DMS53 treated with DMSO at 0.1 percent for 48 hours (cell line): Measurements from ENCODE around the gene TMCO2.
"Not testable (repeated sequence)": the region's sequence is repeated elsewhere in the genome, so short reads cannot be mapped to it uniquely, and the experiment has no call there.

Experiments used
- DNase-seq: peaks from one replicate; lab custom pipeline; 2025; ENCODE audit not compliant: unreplicated experiment; lab: John Stamatoyannopoulos, UW

TMCO2 gene

DNA sequence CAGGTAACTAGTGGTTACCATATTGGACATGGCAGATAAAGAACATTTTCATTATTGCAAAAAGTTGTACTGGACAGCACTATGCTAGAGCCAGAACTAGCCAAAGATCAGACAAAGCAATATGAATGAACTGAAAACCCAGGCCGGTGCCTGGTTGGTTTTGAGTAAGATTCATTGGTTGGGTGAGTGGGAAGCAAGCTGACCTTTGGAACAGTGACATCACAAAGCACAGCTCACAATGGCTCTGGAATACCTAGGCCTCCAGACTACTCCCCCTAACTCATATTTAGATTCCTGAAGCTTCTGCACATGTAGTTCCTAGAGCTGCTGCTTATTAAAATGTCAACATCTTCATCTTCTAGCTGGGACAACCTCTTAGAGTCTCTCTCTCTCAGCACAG, at the start of gene TMCO2:
TMCO2 (plus strand) TSS at position 283 of the 400 bp plus-strand sequence; CDS start at position 340, 57 bp downstream.
- DNase-seq, result peak; percentile 17

DNA sequence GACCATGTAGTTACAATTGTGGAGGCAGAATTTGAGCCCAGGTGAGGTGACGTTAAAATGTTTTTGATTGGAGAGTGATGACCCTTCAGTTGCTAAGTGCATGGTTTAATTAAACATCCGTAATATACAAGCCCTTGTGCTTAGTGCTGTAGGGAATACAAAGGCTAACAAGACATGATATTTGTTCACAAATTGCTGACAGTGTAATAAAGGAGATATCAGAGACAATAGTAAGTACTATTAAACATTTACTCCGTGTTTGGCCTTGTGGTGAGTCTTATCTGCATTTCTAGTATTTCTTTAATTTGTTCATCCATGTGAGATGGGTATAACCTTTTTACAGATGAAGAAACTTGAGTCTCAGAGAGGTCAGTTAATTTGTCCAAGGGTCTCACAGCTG, 48.6 kb upstream of the TMCO2 start:
- no peak for DNase-seq

DNA sequence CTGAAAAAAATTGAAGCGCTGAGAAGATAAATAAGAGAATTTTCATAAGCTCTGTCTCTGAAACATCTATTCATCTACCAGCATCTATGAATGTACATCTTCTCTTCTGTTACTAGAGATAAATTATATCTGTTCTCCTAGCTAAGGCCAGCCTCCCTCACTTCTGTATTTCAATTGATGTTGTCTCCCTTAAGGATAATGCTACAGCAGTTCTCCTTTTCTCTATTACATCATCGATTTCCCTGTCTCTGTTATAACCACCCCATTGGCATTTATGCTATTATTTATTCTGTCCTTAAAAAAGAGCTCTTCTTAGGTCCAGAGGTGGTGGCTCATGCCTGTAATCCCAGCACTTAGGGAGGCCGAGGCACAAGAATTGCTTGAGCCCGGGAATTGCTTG, 42.9 kb upstream of the TMCO2 start:
- DNase-seq, result no peak

DNA sequence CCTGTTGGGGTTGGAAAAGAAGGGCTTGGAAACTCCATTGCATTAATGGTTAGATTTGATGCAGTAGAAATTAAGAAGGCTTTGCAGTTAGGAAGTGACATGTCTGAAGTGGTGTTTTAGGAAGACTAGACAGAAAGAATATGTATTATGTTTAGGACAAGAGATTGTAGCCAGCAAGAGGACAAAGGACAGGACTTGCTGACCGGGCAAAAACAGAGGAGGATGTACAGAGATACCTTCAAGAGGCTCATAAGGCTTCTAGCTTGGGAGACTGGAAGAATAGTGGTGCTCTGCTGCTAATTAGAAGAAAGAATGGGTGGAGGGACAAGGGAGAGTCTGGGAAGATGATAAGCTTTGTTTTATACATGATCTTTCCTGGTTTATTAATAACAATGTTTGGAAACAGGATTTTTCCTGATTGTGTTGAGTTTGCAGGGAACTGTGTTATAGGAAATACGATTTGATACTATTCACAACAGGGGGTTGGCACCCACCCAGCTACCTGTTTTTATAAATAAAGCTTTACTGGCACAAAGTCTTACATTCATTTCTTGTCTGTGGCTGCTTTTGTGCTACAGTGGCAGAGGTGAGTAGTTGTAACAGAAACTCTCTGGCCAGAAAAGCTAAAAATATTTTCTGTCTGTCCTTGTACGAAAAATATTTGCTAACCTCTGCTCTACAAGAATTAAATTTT, 37.1 kb upstream of the TMCO2 start:
- DNase-seq, result no peak

DNA sequence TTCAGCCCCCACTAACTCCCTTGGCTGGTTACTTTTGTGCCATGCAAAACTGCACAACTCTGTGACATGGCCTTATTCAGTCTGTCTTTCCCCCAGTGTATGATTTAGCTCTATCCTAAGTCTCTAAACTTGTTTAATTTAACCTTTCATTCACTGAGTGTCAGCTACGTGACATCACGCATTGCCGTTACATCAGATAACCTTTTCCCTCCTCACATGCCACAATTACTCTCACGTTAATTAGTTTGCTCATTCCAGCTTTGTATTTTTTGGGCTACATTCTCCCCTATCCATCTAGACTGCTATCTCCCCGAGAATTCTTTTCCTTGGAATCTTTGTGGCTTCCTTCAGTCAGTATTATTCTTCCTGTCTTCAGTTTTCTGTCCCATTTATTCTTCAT, 29.4 kb upstream of the TMCO2 start:
- no peak for DNase-seq

DNA sequence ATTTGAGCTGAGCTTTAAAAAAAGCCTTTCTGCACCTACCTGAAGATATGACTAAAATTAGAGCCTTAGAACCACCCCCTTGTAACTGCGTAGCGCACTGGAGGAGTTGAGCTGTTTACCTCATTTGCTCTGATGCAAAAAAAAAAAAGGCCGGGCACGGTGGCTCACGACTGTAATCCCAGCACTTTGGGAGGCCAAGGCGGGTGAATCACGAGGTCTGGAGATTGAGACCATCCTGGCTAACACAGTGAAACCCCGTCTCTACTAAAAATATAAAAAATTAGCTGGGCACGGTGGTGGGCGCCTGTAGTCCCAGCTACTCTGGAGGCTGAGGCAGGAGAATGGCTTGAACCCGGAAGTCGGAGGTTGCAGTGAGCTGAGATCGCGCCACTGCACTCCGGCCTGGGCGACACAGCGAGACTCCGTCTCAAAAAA, 26.2 kb upstream of the TMCO2 start:
- not testable (repeated sequence) for DNase-seq

DNA sequence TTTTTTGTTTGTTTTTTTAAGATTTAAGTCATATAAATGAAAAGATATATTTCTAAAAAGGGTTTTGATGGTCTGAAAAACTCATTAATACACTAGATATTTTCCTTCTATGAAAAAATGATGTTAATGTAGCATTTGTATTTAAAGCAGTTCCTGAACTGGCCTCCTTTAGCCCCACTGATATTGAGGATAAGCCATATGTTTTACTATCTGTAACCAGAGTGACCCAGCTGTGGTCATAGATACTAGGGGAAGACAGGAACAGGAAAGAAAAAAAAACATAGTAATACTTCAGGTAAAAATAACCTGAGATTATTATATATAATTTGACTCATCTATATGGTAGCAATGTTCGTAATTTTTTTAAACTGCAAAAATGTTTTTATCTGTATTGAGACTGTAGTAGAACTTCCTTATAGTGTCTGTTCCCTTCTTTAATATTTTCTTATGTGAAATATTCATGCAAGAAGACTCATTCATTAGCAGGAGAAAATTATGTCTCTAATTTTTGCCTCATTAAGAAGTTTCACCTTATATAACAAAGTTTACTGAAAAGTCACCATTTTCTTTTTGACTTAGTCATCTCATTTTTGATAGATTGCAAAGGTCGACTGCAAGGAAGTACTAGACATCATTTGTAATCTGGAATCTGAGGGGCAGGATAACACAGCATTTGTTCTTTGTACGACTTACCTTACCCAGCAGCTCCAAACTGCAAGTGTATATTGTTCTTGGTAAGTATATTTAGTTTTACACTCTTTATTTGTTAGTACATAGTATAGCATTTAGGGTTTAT, 25.6 kb upstream of the TMCO2 start:
- DNase-seq, result no peak

DNA sequence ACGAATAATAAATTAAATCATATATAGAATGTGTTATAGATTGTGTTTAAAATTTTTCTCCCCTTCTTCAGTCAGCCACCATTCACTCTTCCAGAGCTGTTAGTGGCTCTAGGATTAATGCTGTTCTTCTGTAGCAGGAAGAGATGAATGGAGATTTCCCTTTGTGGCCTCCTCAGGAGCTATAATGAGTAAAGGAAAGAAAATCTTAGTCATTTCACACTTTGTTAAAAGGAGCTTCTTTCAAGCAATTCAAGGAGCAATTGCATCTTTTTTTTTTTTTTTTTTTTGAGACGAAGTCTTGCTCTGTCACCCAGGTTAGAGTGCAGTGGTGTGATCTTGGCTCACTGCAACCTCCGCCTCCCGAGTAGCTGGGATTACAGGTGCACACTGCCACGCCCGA, 23.7 kb upstream of the TMCO2 start:
- DNase-seq, result no peak

DNA sequence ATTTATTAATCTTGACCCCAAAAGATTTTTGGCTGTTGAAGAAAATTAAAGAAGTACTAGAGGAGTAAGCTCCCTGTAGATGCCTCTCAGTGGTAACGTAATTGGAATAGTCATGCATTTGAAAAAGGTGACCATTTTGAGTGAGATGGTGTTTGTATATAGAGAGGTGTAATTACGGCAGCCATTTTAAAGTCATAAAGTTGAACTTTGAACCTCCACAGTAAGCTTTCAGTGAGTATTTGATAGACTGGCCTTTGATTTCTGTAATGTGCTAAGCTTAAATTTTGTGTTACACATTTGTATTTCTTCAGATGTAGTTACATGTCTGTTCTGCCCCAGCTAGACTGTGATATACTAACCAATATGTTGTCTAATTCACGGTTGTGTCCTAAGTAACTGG, 21.5 kb upstream of the TMCO2 start:
- no peak for DNase-seq

DNA sequence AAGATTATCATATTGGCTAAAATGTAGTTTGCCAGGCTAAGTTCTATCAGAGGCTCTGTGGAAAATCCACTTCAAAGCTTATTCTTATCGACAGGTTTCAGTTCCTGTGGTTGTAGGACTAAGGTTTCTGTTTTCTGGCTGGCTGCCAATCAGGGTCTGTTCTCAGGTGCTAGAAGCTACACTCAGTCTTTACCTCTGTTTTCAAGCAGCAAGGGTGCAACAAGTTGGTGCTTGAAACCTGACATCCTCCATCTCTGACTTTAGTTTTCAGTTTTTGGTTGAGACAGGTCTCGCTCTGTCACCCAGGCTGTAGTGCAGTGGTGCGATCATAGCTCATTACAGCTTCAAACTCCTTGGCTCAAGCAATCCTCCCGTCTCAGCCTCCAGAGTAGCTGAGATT, 15.3 kb upstream of the TMCO2 start:
- no peak for DNase-seq

DNA sequence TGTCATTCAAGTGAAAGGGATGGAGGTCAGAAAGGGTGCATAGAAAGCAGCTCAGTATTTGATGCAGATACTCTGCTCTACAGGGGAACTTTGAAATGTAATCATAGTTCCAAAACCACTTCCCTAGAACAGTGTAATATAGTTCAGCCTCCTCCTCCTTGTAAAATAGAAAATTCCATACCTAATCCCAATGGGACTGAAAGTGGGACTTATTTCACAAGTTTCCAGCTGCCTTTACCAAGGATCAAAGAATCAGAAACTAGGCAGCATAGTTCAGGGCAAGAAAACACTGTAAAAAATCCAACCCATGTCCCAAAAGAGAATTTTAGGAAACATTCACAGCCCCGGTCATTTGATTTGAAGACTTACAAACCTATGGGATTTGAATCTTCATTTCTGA, 8.1 kb upstream of the TMCO2 start:
- no peak for DNase-seq

DNA sequence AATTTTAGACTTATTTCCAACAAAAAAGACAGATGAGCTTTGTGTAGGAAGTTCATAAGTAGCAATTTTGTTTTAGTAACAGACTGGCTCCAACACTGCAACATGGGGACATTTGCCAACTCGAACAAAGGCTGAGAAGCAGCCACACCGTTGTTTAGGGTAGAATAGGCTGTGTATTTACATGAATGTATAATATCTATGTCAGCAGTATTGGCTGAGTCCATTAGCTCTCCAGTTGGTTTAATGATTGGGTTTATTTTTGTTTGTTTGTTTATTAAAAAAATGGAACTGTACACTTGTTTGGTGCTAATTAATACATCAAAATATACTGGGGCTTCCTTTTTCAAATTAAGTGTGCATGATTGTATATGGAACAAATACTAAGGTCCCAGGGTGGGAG, 7.3 kb upstream of the TMCO2 start:
- DNase-seq, result no peak

DNA sequence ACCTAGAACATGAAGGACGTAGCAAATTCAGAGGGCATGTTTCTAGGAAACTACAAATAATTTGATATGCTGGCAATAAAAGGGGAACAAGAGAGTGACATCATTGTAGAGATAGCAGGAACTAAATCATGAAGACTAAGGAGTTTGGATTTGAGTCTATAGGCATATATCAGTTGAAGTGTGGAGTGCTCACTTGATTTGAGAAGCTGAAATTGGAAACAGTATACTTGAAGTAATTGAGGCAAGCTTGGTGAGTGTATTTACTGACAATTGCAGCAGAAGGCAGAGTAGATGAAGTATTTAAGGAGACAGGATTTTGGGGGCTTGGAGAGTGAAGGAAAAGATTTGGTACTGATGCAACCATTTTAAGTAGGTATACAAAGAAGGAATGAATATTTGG, 6.4 kb upstream of the TMCO2 start:
- DNase-seq, result no peak

DNA sequence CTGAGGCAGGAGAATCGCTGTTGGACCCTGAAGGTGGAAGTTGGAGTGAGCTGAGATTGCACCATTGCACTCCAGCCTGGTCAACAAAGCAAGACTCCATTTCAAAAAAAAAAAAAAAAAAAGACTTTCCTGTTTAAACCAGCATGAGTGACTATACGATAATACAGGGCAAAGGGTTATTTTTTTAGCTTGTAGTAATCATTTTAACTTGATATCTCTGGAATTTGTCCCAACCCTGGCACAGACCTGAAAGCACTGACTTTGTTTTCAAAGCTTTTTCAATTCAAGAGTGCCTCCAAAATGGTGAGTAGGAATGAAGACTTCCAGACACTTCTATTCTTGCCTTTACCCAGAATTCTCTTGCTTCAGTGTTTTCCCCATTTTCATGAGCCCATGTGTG, 4.4 kb upstream of the TMCO2 start:
- no peak for DNase-seq

DNA sequence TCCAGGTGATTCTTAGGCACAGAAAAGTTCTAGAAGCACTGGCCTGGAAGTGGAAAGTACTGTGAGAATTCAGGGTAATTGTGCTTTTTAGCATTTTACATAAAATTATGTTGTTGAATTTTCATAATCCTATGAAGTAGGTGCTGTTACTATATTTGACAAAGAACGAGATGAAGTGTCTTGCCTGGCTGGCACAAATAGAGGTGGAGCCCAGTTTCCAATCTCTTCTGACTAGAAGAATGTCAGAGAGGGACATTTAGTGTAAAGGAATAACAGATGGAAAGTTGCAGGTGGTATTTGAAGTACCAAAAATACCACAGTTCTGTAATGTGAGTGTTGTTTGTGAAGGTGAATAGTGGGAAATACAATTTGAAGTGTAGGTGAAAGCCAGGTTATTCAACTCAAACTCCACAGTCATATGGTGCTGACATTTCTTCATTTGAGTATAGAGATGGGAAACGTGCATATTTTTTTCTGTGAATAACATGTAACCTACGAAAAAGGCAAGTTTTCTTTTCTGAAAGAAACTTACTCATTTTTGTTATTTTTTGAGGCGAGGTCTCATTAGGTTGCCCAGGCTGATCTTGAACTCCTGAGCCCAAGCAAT, 3.5 kb upstream of the TMCO2 start:
- DNase-seq, result no peak

DNA sequence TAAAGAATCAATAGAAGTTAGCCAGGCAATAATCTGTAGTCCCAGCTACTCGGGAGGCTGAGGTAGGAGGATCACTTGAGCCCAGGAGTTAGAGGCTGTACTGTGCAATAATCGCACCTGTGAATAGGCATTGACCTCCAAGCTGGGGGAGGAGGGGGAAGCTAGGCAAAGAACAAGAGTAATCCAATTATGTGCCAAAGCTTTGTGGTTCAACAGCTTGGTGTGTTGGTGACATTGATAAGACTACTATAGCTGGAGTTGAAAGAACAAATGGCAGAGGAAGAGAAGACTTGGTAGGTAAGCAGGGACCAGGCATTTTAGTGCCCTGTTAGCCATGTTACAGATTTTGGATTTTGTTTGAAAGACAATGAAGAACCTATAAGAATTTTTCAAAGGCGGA, 2.1 kb upstream of the TMCO2 start:
- no peak for DNase-seq

DNA sequence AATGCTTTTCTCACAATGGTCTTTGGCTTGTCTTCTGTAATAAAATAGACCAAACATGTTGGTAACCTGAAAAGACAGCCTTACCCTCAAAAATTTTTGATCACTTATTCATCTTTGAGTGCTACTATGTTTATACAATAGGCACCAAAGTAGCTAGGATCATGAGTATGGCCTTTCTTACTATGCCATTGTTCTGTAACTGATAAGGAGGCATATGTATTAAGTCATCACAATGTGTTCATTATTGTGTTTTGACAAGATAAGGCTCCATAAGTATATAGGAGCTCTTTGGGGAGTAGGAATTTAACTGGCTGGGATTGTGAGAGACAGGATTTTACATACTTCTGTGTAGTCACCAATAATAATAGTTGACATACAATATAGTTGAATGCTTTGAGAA, 675 bp downstream of the TMCO2 start:
- DNase-seq, result no peak

DNA sequence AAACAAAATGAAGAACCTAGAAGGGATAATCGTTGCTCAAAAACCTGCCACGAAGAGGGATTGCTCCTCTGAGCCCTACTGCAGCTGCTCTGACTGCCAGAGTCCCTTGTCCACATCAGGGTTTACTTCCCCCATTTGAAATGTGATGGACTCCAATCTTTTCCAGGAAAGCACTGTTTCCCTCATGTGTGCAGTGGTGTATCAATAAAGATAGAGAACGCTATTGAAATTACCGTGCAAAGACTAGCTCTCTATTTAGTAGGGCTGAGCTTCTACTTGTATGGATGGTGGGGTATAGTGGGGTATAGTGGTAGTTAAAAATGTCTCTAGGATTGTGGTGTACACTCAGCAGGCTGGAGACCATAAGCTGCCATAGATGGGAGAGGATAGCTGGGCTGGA, 3.7 kb downstream of the TMCO2 start:
- no peak for DNase-seq

DNA sequence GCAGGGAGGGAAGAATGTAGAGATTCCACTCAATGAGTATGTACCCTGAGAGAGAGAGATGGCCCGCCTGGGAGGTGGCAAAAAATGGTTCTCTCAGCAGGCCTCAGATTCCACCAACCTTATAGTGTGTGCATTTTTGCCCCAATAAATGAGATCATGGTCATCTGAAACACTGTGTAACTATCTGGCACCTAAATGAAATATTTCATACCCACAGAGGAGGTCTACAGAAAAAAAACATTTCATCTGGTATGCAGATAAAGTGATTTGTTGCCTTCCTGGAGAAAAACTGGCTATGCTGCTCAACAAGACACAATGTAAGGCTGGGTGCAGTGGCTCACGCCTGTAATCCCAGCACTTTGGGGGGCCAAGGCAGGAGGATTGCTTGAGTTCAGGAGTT, 4.9 kb downstream of the TMCO2 start:
- DNase-seq, result no peak

DNA sequence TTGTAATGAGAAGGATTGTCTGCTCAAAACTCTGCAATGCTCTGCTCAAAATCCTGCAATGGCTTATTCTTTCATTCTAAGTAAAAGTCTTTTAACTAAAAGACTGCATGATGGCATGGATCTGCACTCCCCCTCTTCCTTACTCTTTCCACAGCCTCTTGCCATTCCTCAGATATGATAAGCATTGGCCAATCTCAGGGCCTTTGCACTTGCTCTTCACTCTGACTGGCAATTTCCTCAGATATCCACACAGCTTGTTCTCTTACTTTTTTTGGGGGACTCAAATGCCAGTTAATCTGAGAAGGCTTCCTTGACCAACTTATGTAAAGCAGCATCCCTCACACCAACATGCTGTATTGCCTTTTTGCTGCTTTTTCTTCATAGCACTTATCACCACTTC, 7.5 kb downstream of the TMCO2 start:
- no peak for DNase-seq

DNA sequence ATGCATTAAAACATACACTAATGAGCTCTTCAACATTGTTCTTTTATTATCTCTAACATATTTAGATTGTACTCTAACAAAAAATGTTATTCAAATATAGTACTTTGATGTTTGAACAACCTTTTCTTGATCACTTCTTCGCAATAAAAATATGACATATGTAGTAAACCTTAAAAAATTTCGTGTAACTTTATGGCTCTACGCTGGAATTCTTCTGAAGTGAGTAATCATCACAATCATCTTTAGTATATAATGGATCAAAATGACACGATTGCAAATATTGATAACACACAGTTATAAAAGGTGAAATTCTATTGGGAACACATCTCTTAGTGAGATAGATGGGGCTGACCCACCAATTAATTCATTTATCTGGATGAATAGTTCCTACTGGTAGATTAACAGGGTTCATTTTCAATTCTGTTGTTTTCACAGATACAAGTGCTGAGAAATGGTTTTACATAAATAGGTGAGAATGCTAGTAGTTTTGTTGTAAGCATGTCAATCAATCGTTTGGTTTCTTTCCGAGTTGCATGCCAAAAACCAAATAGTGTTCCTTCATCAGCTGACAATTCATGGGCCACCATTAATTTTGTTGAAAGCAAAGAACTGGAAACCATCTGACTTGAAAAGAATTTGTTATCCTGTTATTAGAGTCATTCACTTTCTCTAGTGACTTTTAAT, 8.8 kb downstream of the TMCO2 start:
- DNase-seq, result no peak

DNA sequence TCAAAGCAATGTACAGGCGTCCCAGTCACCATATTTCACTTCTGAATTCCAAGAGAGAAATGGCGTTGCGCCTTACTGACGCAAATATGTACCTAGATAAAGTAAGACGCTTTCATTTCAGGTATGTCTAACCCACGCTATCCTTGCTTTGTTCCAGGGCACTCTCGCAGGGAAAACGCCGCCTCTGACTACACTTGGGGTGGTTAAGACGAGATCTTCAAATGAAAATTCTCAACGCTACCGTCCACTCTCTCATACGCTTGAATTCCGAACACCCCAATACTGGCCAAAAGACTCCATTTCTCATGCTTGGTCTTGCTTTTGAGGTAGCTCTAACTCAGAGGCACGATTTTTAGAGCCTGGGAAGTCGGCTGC, 9.6 kb downstream of the TMCO2 start:
- DNase-seq, result peak; percentile 59
